Measurements from ENCODE around the gene DTWD2. TPM values are rescaled to one million over a fixed set of nuclear protein-coding genes. Genes with fewer than 3 reads are reported as not detected.

Gene DTWD2
- total and polyA plus RNA-seq, 12 donors = 1.7 to 15.7 (median 12.8) TPM

DNA sequence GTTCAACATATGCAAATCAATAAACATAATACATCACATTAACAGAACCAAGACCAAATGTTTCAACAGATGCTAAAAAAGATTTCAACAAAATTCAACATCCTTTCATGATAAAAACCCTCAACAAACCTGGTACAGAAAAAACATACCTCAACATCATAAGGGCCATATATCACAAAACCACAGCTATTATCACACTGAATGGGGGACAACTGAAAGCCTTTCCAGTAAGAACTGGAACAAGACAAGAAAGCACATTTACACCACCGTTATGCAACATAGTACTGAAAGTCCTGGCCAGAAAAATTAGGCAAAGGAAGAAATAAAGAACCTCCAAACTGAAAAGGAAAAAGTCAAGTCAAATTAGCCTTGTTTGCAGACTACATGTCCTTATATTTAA is 93.6 kb downstream of the DTWD2 start:
- TF ChIP-seq, protein P1, sequence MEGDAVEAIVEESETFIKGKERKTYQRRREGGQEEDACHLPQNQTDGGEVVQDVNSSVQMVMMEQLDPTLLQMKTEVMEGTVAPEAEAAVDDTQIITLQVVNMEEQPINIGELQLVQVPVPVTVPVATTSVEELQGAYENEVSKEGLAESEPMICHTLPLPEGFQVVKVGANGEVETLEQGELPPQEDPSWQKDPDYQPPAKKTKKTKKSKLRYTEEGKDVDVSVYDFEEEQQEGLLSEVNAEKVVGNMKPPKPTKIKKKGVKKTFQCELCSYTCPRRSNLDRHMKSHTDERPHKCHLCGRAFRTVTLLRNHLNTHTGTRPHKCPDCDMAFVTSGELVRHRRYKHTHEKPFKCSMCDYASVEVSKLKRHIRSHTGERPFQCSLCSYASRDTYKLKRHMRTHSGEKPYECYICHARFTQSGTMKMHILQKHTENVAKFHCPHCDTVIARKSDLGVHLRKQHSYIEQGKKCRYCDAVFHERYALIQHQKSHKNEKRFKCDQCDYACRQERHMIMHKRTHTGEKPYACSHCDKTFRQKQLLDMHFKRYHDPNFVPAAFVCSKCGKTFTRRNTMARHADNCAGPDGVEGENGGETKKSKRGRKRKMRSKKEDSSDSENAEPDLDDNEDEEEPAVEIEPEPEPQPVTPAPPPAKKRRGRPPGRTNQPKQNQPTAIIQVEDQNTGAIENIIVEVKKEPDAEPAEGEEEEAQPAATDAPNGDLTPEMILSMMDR (IDR thresholded peaks at IDR 0.05) = no peak
- WGBS, 2 donors = 46 to 70% methylated on average over 1 of the region's 1 CpG
- no peak overlapping the region for H3K27ac ChIP-seq
- no peaks in the 10 kb centered on the region for H3K36me3 ChIP-seq
- H3K4me1 ChIP-seq = no peaks in the 10 kb centered on the region
- no peak for DNase-seq
- no peak overlapping the region for H3K4me3 ChIP-seq
- ATAC-seq = no peak
- peaks cover 0 to 7% (median 0%) of the 10 kb centered on the region in 11 donors for H3K9me3 ChIP-seq
- no peaks in the 10 kb centered on the region for H3K27me3 ChIP-seq
- intact Hi-C loops (cut with DNase I) = loop anchor here in 1 of 10 donors (2.0 kb wide), 1 partner anchor 40 kb away; no protein-coding TSS in a partner anchor

DNA sequence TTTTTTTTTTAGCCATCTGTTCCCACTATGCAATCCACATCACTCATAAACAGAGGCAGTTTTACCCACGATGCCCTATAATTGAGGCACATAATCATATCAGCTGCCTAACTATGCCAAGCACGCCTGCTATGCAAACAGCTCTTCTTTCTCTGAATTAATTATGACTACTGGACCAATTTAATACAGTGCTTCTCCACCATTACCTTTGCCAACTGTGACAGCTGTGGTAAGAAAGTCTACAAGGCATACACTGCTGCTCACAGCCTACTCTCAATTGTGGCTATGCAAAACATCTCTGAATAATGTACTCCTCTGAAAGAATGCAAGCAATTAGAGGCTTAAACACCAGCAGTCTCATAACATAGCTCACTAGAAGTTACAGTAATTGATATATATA is 97.1 kb downstream of the DTWD2 start:
- ATAC-seq = peak in 3 of 8 donors; percentile 42 to 53 (median 44)
- Histone ChIP-seq H3K4me1 (no peaks in the 10 kb centered on the region), H3K27me3 (no peaks in the 10 kb centered on the region), H3K27ac (peak overlapping the region in 1 of 10 donors; percentile 4), H3K4me3 (no peak overlapping the region), H3K36me3 (no peaks in the 10 kb centered on the region), H3K9me3 (peaks cover 0 to 7% (median 0%) of the 10 kb centered on the region in 11 donors)
- TF ChIP-seq, protein P1 (IDR thresholded peaks at IDR 0.05) = no peak
- DNase-seq = no peak
- intact Hi-C loops (cut with DNase I) = no loop called here
- WGBS, 2 donors = 31 to 56% methylated on average over 2 of the region's 2 CpGs

DNA sequence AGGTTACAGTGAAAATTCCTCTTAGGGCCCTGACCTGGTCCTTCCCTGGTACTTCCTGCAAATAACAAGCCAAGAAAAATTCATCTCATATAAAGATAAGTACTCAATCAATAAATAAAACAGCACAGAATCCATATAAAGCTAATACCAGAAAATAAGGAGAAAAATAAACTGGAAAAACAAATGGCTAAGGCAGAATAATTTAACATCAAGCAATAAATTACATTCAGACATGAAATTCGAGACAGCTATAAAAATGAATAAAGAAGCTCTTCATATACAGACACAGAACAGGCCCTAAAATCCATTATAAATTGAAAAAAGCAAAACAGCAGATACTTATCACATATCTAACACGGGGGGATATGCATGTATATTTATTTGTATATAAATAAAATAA is 99.2 kb downstream of the DTWD2 start:
- TF ChIP-seq, protein P1 (IDR thresholded peaks at IDR 0.05) = no peak
- no peaks in the 10 kb centered on the region for H3K4me1 ChIP-seq
- H3K27me3 ChIP-seq = no peaks in the 10 kb centered on the region
- no peak overlapping the region for H3K27ac ChIP-seq
- H3K36me3 ChIP-seq = no peaks in the 10 kb centered on the region
- H3K4me3 ChIP-seq = no peak overlapping the region
- 73 to 77% methylated on average over 2 of the region's 2 CpGs for WGBS, 2 donors
- no peaks in the 10 kb centered on the region for H3K9me3 ChIP-seq
- DNase-seq (no peak), ATAC-seq (no peak)
- intact Hi-C loops (cut with DNase I) = no loop called here

DNA sequence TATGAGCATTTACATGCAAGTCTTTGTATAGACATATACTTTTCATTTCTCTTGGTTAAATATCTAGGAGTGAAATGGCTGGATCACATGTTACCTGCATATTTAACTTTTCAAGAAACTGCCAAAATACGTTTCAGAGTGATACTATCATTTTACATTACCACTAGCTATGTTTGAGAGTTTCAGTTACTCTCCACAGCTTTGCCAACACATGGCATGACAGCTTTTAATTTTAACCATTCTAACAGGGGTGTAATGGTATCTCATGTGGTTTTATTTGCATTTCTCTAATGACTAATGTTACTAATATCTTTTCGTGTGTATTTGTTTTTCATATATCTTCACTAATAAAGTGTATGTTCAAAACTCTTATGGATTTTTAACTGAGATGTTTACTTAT is 99.8 kb downstream of the DTWD2 start:
- H3K9me3 ChIP-seq = no peaks in the 10 kb centered on the region
- ATAC-seq (no peak), DNase-seq (no peak)
- TF ChIP-seq, protein P1 (IDR thresholded peaks at IDR 0.05) = no peak
- H3K4me1 ChIP-seq = no peaks in the 10 kb centered on the region
- H3K27ac ChIP-seq = no peak overlapping the region
- 80 to 87% methylated on average over 2 of the region's 2 CpGs for WGBS, 2 donors
- no peak overlapping the region for H3K4me3 ChIP-seq
- no peaks in the 10 kb centered on the region for H3K36me3 ChIP-seq
- intact Hi-C loops (cut with DNase I) = no loop called here
- no peaks in the 10 kb centered on the region for H3K27me3 ChIP-seq
